EL (cell line): Measurements from ENCODE around the gene AIFM2.
"Not testable (repeated sequence)": the region's sequence is repeated elsewhere in the genome, so short reads cannot be mapped to it uniquely, and the experiment has no call there.

Experiments used
- DNase-seq: peaks from one replicate; pipeline ENCODE4 v3.0.0-alpha.2; 2016

Gene AIFM2

DNA sequence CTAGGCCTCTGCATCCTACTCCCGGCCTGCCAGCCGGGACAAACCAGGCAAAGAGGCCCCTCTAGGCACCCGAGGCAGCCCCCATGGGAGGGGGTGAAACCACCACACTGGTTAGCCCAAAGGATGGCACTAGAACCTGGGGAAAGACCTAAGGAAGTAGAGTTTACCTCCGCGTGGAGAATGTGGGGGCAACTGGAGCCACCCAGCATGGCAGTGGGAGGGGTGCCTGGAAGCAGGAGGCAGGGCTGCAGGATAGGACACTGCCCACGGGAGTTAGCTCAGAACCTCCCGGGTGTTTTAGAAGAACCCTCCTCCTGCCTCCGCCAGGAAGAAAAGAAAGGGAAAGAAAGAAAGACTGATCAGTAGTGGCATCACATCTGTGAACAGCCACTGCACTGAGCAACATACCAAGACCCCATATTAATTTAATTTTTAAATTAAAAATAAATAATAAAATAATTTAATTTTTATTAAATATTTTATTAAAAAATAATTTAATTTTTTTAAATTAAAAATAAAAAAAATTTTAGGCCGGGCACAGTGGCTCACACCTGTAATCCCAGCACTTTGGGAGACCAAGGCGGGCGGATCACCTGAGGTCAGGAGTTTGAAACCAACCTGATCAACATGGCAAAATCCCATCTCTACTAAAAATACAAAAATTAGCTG, 11.2 kb downstream of the AIFM2 start:
- DNase-seq, result no peak

DNA sequence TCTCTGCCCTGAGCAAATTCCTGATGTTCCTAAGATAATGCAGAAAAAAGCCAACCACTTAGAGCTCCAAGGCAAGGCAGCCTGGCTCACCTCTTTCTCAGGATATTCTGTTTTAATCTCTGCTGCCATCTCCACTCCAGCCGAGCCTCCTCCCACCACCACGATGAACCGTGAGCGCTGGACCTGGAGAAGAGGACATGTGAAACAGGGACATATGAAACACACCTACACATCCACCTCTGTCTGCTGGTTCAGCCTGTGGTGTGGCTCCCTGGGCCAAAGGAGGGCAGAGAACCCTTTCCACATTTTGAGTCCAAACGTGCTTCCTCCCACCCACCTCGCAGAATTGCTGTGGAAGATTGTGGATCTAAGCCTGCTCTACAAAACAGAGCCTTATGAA, 12.2 kb downstream of the AIFM2 start:
- no peak for DNase-seq

DNA sequence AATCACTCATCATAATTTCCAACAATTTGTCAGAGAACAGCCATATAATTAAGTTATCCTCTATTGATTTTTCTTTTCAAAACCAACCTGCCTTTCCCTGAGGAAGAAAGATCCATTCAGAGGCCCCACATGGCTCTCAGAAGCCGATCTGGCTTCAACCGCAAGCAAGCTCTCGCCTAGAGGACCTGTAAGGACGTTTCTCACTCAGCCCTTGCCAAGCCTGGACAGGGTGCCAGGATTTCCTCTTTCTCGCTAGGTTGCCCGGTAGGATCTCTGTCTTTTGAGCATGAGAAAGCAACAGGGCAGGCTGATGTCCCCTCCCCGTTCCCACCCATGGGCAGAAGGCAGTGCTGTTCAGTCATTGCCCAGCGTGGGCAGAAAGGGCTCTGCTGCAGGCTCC, 13.0 kb downstream of the AIFM2 start:
- no peak for DNase-seq

DNA sequence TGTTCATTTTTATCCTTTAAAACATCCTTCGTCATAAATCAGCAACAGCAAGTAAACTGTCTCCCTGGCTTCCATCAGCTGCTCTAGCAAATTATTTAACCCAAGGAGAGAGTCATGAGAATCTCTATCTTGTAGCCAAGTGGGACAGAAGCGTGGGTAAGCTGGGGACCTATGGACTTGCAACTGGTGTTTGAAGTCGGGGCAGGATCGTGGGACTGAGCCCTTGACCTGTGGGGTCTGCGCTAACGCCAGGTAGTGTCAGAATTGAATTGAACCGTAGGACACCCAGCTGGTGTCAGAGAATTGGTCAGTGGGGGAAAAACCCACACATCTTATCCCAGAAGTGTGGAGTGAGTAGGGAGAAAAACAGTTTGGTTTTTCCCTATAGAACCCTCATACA, 13.4 kb downstream of the AIFM2 start:
- no peak for DNase-seq

DNA sequence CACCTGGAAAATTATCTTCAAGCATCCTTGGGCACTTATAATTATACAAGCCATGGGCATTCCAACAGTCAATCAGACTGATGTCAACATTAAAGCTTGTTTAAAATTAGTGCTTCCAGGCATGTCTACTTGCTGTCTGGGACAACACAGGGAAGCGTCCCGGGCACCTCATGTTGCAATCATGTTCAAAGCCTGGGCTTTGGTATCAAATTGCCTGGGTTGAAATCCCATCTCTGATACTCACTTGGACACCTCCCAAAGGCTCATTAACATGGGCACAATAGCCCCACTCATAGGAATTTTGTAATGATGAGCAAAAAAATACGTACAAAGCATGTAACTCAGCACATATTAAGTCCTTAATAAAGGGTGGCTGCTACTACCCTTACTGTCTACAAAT, 14.4 kb downstream of the AIFM2 start:
- no peak for DNase-seq

DNA sequence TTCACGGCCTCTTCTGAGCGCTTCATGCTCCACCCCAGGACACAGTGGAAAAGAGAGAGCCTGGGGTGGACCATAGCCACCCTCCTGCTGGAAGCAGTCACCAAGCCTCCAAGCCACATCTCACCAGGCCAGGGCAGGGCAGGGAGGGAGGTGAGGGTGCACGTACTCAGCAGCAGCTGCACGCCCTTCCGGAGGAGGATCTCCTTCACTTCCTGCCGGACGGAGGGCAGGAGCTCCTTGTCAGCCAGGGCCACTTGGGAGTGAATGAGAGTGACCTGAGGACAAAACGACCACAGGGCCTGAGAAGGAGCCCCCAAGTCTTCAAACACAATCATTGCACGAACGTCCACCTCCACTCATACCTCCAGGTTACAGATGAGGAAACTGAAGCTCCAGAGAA, 15.0 kb downstream of the AIFM2 start:
- no peak for DNase-seq

DNA sequence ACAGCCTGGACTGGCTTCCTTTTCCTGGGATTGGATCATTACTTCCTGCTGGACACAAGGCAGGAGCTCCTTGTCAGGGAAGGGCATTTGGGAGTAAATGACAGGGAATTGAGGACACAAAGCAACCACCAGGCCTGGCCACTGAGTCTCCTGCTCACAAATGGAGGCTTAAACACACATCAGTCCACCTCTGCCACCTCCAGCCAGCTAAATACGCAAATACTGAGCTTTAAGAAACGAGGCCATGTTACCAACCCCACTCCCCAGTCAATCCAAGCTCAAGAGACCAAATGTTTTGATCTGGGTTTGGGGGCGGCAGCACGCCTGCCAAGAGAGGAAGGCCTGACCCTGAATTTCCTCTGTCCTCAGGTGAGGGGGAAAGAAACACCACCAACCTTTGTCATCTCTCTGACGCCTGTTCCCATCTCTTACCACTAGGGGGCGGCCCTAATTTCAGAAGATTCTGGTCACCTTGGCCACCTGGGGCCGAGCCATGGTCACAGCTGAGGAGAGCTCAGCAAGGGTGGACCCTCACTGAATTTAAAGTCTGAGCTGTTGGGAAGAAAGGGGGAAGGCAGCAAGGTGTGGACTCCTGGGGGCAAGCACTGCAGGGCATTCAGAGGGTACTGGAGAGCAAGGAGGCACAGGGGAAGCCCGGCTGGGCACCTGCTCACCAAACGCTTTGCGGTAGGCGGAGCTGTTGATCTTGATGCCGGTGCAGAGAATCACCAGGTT, 16.5 kb downstream of the AIFM2 start:
- peak; percentile 27 for DNase-seq

DNA sequence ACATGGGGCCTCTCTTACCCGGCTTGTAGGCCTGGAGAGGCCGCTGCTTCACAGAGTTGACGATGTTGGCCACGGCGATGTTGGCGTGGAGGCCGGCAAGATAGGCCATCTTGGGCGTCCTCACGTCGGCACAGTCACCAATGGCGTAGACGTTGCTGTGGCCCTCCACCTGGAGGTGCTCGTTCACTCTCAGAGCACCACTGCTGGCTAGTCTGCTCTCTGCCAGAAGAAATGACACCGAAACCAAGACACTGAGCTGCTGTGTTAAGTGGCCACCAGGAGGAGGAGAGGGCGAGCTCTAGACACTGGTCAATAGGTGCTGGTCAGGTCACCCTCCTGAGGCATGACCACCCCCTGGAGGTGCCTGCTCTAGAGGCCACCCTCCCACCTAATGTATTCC, 17.7 kb downstream of the AIFM2 start:
- DNase-seq, result no peak

DNA sequence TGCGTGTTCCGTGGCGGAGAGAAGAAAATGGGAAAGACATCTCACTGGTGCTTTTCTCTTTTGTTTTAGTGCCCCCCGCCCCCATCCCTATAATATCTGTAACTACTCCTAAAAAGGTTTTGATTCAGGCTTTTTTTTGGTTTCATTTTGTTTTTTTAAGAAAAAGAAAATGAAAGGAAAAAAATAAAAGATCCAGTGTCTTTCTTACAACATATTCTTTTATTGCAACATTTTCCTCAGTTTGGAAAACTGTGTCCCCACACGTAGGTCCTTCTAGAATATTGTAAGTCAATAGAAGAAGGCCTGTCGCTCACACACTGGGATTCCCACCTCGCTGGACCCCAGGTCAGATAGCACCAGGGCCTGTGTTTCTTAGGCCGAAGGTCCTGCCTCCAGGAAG, 20.6 kb downstream of the AIFM2 start:
- no peak for DNase-seq

DNA sequence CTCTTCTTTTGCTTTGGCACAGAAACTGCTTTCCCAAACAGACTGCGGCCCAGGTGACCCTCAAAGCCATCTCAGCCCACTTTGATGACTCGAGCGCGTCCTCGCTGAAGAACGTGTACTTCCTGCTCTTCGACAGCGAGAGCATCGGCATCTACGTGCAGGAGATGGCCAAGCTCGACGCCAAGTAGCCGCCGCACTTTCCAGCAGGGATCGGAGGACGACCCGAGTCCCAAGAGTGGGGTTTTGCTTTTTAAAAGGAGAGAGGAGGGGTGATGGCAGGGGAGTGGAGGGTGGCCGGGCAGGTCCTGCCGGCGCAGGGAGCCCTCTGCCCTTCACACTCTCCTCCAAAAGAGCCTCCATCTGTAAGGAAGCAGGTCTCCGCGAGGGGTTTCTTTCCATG, 21.1 kb downstream of the AIFM2 start:
- no peak for DNase-seq

DNA sequence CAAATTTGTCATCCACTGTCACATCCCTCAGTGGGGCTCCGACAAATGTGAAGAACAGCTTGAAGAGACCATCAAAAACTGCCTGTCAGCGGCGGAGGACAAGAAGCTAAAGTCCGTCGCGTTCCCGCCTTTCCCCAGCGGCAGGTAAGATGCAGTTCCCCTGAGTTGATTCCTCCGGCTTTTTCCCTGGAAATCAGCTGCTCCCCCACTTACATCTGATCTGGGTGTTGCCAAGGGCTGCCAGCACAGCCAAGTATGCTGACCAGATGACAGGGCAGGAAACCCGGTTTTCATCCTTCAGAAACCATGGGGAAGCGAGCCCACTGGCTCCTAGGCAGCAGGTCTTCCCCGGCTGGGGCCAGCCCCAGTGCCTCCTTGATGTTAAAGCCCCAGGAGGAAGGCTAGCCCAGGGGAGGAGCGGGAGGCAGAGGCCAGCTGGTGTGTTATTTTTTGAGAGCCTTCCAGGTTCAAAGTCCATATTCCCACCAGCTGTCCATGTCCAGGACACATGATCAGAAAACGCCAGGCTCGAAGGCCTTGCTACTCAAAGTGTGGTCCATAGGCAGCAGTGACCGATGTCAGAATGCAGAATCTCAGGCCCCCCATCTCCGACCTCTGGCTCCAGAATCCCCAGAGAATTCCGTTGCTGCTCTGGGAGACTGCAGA, 23.4 kb downstream of the AIFM2 start:
- DNase-seq, result no peak

DNA sequence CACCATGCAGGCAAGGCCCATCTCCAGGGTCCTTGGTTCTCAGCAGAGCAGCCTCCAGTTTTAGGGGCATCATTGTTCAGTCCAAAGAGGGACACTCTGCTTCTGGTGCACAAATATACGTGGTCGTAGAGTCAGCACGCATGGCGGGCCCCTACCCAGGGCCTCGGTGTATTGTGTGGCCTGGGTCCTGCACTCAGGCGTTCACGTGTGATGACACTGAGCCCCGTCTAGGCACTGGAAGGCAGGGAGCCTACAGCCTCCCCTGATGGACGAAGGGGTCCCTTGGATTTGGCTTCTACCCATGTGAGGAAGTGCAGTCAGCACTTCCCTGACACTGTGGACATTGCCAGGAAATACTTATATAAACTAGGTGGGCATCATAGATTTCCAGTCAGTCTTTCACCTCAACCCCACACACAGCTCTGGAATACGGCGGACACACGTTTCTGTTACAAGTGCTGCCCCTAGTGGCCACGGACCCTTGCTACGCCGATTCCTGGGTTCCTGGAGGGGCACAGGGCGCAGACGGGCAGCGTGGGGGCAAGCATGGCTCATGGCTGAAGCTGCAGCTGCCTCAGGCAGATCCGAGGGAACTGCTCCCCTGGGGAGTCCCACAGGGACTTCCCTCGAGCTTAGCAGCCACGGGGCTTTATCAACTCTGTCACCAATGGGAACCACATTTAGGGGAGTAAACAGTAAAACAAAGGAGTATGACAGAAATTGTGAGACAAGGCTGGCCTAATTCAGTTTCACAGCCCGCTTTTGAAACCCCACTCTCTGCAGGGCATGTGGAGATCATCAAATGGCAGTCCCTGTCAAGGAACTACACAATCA, 25.4 kb downstream of the AIFM2 start:
- DNase-seq, result no peak

DNA sequence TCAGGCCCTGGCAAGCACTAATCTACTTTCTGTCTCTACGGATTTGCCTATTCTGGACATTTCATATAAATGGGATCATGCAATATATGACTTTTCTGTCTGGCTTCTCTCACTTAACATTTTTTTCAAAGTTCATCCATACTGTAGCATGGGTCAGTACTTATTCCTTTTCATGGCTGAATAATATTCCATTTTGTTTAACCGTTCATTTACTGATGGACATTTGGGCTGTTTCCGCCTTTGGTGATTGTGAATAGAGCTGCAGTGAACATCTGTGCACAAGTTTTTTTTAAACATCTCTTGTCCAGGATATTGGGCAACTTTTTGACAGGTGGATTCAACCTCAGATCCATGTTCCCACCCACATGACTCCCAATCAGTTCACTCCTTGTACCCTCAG, 31.0 kb downstream of the AIFM2 start:
- no peak for DNase-seq

DNA sequence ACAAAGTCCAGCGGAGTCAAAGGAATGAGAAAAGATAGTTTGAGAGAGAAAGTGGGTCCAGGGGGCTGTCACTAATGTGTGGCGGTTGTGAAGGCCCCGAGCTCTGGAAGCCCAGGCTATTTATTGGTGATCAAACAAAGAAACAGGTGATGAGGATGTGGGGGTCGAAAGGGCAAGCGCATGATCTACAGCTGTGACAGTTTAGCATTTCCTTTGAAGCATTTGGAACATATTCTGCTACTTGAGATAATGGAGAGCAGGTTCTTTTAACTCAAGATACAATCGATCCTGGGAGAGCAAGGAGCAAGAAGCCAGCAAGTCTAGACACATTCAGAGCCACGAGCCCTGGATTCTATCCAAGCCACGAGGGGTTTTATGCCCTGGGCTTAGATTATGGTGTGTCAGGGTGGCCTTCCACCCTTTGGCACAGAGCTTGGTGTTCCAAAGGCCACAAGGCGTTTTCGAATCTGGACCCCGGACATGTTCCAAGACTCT, 31.5 kb downstream of the AIFM2 start:
- DNase-seq, result not testable (repeated sequence)

DNA sequence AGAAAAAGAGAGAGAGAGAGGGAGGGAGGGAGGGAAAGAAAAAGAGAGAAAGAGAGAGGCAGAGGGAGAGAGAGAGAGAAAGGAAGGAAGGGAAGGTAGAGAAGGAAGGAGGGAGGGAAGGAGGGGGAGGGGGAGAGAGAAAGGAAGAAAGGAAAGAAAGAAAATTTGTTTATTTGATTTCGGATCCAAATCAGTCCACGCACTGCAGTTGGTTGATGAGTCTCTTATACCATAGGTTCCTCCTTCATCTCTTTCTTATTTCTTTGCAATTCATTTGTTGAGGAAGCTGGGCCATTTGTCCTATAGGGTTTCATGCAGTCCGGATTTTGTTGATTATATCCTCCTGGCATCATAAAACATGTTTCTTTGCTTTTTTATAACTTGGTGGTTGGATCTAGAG, 34.4 kb downstream of the AIFM2 start:
- no peak for DNase-seq

DNA sequence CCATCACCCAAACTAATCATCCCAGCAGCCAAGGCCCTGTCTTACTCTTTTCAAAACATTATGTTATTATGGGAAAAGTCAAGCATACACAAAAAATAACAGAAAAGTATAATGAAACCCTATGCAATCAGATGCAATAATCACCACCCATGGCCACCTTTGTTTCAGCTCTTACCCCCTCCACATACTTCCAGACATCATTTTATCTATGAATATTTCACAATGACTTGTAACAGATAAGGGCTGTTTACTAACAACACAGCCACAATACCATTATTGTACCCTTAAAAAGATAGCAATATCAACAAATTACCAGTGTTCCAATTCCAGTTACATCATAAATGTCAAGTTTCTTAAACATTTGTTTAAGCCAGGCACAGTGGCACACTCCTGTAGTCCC, 35.2 kb downstream of the AIFM2 start:
- DNase-seq, result no peak

DNA sequence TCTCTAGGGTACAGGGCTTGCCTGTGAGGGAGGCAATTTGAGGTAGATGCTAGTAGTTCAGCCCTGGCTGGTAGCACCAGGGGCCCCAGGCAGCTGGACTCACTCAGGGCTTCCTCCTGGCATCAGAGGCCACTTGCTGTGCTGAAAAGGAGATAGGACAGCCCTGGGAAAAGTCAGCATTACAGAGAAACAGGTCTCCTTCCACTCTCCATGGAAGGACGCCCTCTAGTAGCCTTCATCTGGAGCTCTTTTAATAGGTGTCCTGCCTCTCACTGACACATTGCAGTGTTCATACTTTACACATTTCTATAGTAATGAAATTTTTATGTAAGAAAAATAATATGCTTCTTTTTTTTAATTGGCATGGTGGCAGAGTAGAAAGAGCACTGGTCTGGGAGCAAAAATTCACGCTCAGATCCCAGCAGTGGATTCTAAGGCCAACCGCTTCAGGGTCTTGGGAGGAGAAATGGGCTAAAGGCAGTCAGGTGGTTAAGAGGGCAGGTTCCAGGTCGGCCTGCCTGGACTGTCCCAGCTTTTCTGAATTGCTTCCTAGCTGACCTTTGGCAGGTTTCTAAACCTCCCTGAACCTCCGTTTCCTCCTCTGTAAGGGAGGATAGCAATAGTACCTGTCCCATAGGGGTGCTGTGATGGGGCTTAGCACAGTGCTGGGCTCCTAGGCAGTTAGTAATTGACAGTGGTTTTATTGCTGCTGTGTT, 35.8 kb downstream of the AIFM2 start:
- DNase-seq, result no peak

DNA sequence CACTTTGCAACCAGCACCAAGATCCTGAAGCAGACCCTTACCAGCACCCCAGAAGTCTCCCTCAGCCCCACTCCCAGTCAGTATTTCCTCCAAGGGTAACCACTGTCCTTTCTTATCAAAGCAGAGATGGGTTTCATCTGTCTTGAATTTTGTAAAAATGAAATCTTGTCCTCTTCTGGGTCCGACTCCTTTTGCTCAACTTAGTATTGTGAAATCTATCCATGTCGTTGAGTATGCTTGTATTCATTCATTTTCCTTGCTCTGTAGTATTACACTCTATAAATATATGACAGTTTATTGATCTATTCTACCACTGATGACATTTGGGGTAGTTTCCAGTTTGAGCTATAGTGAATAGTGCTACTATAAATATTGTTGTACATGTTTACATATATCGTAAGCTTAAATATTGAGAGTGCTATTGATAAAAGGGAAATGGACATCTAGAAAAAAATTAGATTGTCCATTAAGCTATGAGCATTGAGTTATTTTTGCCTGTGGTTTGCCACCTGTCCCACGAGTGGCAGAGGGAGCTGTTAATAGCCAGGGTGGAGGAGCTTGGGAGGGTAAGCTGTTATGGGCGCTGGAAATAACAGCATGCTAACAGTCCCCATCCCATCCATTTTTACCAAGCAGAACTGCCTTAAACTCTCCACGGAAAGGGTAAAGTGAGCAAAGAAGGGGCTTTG, 36.5 kb downstream of the AIFM2 start:
- no peak for DNase-seq

DNA sequence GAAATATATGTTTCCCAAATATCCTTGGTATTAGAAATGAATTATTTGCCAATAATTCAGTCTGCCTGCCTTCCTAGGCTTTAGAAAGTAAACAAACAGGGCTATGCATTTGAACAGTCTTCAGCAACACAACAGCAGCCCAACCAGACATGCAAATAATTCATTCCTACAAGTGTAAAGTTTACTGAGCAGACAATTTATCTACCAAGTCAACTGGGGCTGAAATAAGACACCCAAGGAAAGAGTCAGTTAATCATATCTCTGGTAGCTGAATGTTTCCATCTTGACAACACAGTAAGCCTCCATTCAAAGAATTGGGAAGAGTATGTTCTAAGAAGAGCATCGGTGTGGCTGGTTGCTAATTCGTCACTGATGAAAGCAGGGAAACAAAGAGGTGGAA, 38.4 kb downstream of the AIFM2 start:
- DNase-seq, result no peak

DNA sequence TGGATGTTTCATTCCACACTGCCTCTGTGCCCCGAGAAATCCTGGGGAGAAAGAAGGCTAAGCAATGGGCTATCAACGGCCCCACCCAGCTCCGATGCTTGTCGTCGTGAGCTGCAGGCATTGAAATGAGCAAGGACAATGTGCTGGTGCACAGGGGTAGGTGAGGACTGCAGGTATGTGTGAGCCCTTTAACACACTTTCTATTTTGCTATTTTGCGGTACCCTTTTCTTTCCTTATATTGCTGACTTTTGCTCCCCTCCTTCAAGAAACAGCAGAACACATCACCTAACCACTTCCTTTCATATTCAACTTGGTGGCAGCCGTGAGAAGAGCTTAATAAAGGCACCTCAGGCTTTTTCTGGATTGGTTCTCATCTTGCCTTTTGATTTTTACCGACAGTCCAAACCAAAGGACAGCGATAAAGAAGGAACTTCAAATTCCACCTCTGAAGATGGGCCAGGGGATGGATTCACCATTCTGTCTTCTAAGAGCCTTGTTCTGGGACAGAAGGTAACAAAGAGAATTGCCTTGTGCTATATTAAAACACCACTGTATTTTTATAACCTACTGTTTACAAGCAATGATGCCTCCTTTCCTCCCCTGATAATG, 39.2 kb downstream of the AIFM2 start:
- DNase-seq, result no peak

DNA sequence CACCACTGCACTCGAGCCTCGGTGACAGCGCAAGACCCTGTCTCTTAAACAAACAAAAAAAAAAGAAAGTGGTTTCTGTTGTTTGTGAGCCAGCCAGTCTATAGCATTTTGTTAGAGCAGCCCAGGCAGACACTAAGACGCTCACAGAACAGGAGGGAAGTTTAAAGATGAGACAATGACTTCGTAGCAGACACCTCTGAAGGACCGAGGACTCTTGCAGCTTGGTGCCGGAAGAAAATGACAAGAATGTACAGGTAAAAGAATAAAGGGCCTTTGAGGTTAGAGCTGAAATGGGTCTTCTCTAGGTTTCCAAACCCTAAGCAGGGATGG, 40.3 kb downstream of the AIFM2 start:
- no peak for DNase-seq

DNA sequence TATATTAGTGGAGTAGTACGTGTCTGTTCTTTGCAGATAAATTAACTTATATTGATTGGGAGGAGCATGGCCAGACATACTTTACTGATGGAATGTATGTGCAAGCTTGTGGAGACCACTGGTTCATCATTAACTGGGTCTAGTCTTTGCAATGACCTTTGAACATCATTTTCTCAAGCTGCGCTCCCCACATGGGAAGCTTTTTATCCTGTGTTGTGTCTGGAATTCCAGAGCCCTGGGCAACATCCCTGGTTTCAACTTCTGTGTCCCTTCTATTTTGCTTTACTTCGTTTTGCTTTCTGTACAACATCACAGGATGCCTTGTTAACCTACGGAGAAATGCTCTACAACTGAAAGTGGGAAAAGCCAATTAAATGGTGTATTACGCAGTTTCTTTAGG, 41.7 kb downstream of the AIFM2 start:
- no peak for DNase-seq
